Right cardiac atrium (tissue), 5 donors: Measurements from ENCODE around the gene C7. TPM values are rescaled to one million over a fixed set of nuclear protein-coding genes. Genes with fewer than 3 reads are reported as not detected.
"Not testable (repeated sequence)": the region's sequence is repeated elsewhere in the genome, so short reads cannot be mapped to it uniquely, and the experiment has no call there.

Source experiments
- ATAC-seq, 2 donors: fragments of 200-7000 bp; cut with Tn5 transposase; one replicate each; pipeline versions ENCODE4 v1.8.0 to v1.9.1; 2020; ENCODE audit warnings: moderate library complexity in 2 of 2, mild to moderate bottlenecking in 1 of 2
- DNase-seq, 3 donors: peaks; one replicate each; pipeline ENCODE4 v3.0.0-alpha.2; 2020
- H3K27ac ChIP-seq: one replicate; pipeline ENCODE4 v1.5.1; 2013; ENCODE audit warnings: mild to moderate bottlenecking, low read length, control low read depth, moderate library complexity
- H3K27me3 ChIP-seq: one replicate; pipeline ENCODE4 v1.6.1; 2013; ENCODE audit not compliant: control insufficient read depth, insufficient read depth
- H3K4me1 ChIP-seq: one replicate; pipeline ENCODE4 v1.6.1; 2013; ENCODE audit warnings: low read length; ENCODE audit not compliant: control insufficient read depth, insufficient read depth
- H3K4me3 ChIP-seq: one replicate; pipeline ENCODE4 v1.5.1; 2013; ENCODE audit warnings: low read length, control low read depth
- H3K9me3 ChIP-seq: one replicate; pipeline ENCODE4 v1.6.1; 2013; ENCODE audit warnings: low read length; ENCODE audit not compliant: control insufficient read depth
- WGBS: extraction: QIAGEN DNeasy Blood & Tissue Kit; methylation state at CpG from one replicate; pipeline ENCODE4 v1.1.7; 2013; 5-methylcytosine and 5-hydroxymethylcytosine counted together
- intact Hi-C, 4 donors: fragments of 100-400 bp; cut with DNase I; formaldehyde crosslinking; loops; one replicate each; pipeline versions ENCODE4 v1.11.0 to v1.14.0; 2022 to 2023
- long read RNA-seq, 4 donors: library from polyadenylated mRNA; unstranded; transcript quantifications; one replicate each; pipeline ENCODE4 v2.0.0, GENCODE V29; 2020 to 2021
- polyA plus RNA-seq: library from polyadenylated mRNA; stranded (reverse); fragments of 200-250 nt; gene quantifications from one replicate; pipeline ENCODE4 v1.2.3, GENCODE V29; 2013
- total RNA-seq, 4 donors: library from RNA; stranded (reverse); fragmentation: NEBNext Ultra II Directional; extraction: Animal tissue kit (Norgen Biotek cat#: 25700); gene quantifications; one replicate each; pipeline ENCODE4 v1.2.1, GENCODE V29; 2021
- donor health status: healthy with polysubstance abuse.
- donor health status: DM: no; HTN: yes; CAD: no.
- donor health status: DM: no; HTN: no; CAD: no.
- donor health status: DM: no; HTN: yes; CAD: no; lungs with severe emphysema.
- donor health status: DM: yes; HTN: yes; CAD: no.

The C7 gene
- total RNA-seq (1,000 to 10,000 TPM in 1 of 4 donors, 100 to 1,000 TPM in 3; 566 to 1,240 (median 707) TPM), polyA plus RNA-seq (518 TPM)
- long read RNA-seq, donor 1, full-length matches to known transcripts: 841 of 1,296 reads
- long read RNA-seq, donor 1, partial matches to known transcripts: 411 of 1,296 reads
- long read RNA-seq, donor 1, other reads (novel, unspliced or antisense): 44 of 1,296 reads
- long read RNA-seq, donor 2, full-length matches to known transcripts: 430 of 523 reads
- long read RNA-seq, donor 2, partial matches to known transcripts: 75 of 523 reads
- long read RNA-seq, donor 2, other reads (novel, unspliced or antisense): 18 of 523 reads
- long read RNA-seq, donor 3, full-length matches to known transcripts: 916 of 1,324 reads
- long read RNA-seq, donor 3, partial matches to known transcripts: 334 of 1,324 reads
- long read RNA-seq, donor 3, other reads (novel, unspliced or antisense): 74 of 1,324 reads
- long read RNA-seq, donor 4, full-length matches to known transcripts: 368 of 447 reads
- long read RNA-seq, donor 4, partial matches to known transcripts: 66 of 447 reads
- long read RNA-seq, donor 4, other reads (novel, unspliced or antisense): 13 of 447 reads

- Histone ChIP-seq H3K9me3 (no peaks in the 10 kb centered on the region), H3K27ac (peak within 1 kb of the TSS; percentile 86), H3K4me1 (no peaks in the 10 kb centered on the region), H3K27me3 (no peaks in the 10 kb centered on the region), H3K4me3 (peak within 1 kb of the TSS; percentile 83)
- peak; percentile 79 to 87 for ATAC-seq
- 9% methylated on average over 3 of the region's 3 CpGs for WGBS
- peak in 2 of 3 donors; percentile 24 to 75 for DNase-seq
- intact Hi-C loops: loop anchor here (10.0 kb wide), 7 partner anchors 206 to 926 kb away; partner anchors contain the start of gene PLCXD3 (in 1 of the 4)
Observed at GRCh38 chr5:40909264-40909663, at the start of gene C7. Gene C7 (plus strand): TSS chr5:40909497. CDS start chr5:40909611, 114 bp downstream.

GRCh38 chr5:40860711-40861110 is 48.6 kb upstream of the C7 start:
- Histone ChIP-seq H3K4me1 (no peaks in the 10 kb centered on the region), H3K4me3 (no peak overlapping the region), H3K27ac (no peak overlapping the region), H3K9me3 (no peaks in the 10 kb centered on the region), H3K27me3 (no peaks in the 10 kb centered on the region)
- intact Hi-C loops: no loop called here
- ATAC-seq: no peak
- DNase-seq: no peak

GRCh38 chr5:40865004-40865403 is 44.3 kb upstream of the C7 start:
- 94% methylated on average over 5 of the region's 5 CpGs for WGBS
- ATAC-seq, H3K27me3 ChIP-seq, intact Hi-C loops, H3K9me3 ChIP-seq, H3K4me1 ChIP-seq, H3K4me3 ChIP-seq, DNase-seq, H3K27ac ChIP-seq: not testable (repeated sequence)

- Histone ChIP-seq H3K4me3 (no peak overlapping the region), H3K27ac (no peak overlapping the region), H3K9me3 (peaks cover 2% of the 10 kb centered on the region), H3K27me3 (no peaks in the 10 kb centered on the region), H3K4me1 (no peaks in the 10 kb centered on the region)
- ATAC-seq: no peak
- WGBS: 82% methylated on average over 5 of the region's 5 CpGs
- intact Hi-C loops: no loop called here
- DNase-seq: no peak
Observed at GRCh38 chr5:40866844-40867243, 42.5 kb upstream of the C7 start.

- Histone ChIP-seq H3K9me3 (peaks cover 2% of the 10 kb centered on the region), H3K4me1 (no peaks in the 10 kb centered on the region), H3K27me3 (no peaks in the 10 kb centered on the region), H3K27ac (no peak overlapping the region), H3K4me3 (no peak overlapping the region)
- DNase-seq (no peak), ATAC-seq (no peak)
- intact Hi-C loops: no loop called here
- WGBS: 89% methylated on average over 1 of the region's 1 CpG
Observed at GRCh38 chr5:40869384-40869783, 39.9 kb upstream of the C7 start.

GRCh38 chr5:40871177-40871576 is 38.1 kb upstream of the C7 start:
- Histone ChIP-seq H3K27ac (no peak overlapping the region), H3K27me3 (no peaks in the 10 kb centered on the region), H3K4me1 (no peaks in the 10 kb centered on the region), H3K9me3 (peaks cover 2% of the 10 kb centered on the region), H3K4me3 (no peak overlapping the region)
- WGBS: 79% methylated on average over 4 of the region's 4 CpGs
- ATAC-seq (no peak), DNase-seq (no peak)
- intact Hi-C loops: loop anchor here in 2 of 4 donors (10.0 kb wide), 2 partner anchors 116 to 1296 kb away; partner anchors contain the start of gene TTC33 (in 1 of the 2)

GRCh38 chr5:40872253-40872652 is 37.0 kb upstream of the C7 start:
- 94% methylated on average over 8 of the region's 8 CpGs for WGBS
- H3K4me3 ChIP-seq, H3K27me3 ChIP-seq, H3K9me3 ChIP-seq, H3K27ac ChIP-seq, DNase-seq, H3K4me1 ChIP-seq, ATAC-seq: not testable (repeated sequence)
- intact Hi-C loops: loop anchor here in 2 of 4 donors (10.0 kb wide), 2 partner anchors 117 to 1297 kb away; partner anchors contain the start of gene TTC33 (in 1 of the 2)

- intact Hi-C loops: loop anchor here in 2 of 4 donors (10.0 kb wide), 2 partner anchors 119 to 1299 kb away; partner anchors contain the start of gene TTC33 (in 1 of the 2)
- 92% methylated on average over 3 of the region's 3 CpGs for WGBS
- no peak overlapping the region for H3K27ac ChIP-seq
- H3K4me1 ChIP-seq: no peaks in the 10 kb centered on the region
- no peak overlapping the region for H3K4me3 ChIP-seq
- H3K27me3 ChIP-seq: no peaks in the 10 kb centered on the region
- ATAC-seq: no peak
- peaks cover 2% of the 10 kb centered on the region for H3K9me3 ChIP-seq
- no peak for DNase-seq
Observed at GRCh38 chr5:40873286-40873880, 35.9 kb upstream of the C7 start.

GRCh38 chr5:40875958-40876357 is 33.3 kb upstream of the C7 start:
- H3K4me3 ChIP-seq: no peak overlapping the region
- no peaks in the 10 kb centered on the region for H3K27me3 ChIP-seq
- intact Hi-C loops: loop anchor here in 2 of 4 donors (10.0 kb wide), 2 partner anchors 121 to 1301 kb away; partner anchors contain the start of gene TTC33 (in 1 of the 2)
- H3K4me1 ChIP-seq: no peaks in the 10 kb centered on the region
- DNase-seq: no peak
- WGBS: 77% methylated on average over 3 of the region's 3 CpGs
- peaks cover 2% of the 10 kb centered on the region for H3K9me3 ChIP-seq
- ATAC-seq: no peak
- H3K27ac ChIP-seq: no peak overlapping the region

- Histone ChIP-seq H3K4me3 (no peak overlapping the region), H3K27me3 (no peaks in the 10 kb centered on the region), H3K4me1 (no peaks in the 10 kb centered on the region), H3K9me3 (no peaks in the 10 kb centered on the region), H3K27ac (no peak overlapping the region)
- ATAC-seq (no peak), DNase-seq (no peak)
- WGBS: 91% methylated on average over 6 of the region's 6 CpGs
- intact Hi-C loops: loop anchor here in 2 of 4 donors (10.0 kb wide), 2 partner anchors 123 to 1303 kb away; partner anchors contain the start of gene TTC33 (in 1 of the 2)
Observed at GRCh38 chr5:40877371-40877988, 31.8 kb upstream of the C7 start.
